NK-92 (cell line): ENCODE data around the gene AEN.

Source experiments
- DNase-seq: peaks from one replicate; lab custom pipeline; 2025; ENCODE audit not compliant: unreplicated experiment; lab: John Stamatoyannopoulos, UW

The AEN gene

GRCh38 chr15:88613074-88613944 is 7.8 kb upstream of the AEN start:
- no peak for DNase-seq

GRCh38 chr15:88615303-88616107 is 5.6 kb upstream of the AEN start:
- DNase-seq = no peak

GRCh38 chr15:88616240-88616639 is 4.9 kb upstream of the AEN start:
- DNase-seq = no peak

- no peak for DNase-seq
Observed at GRCh38 chr15:88617031-88617722, 4.0 kb upstream of the AEN start.

- no peak for DNase-seq
Observed at GRCh38 chr15:88617790-88618189, 3.4 kb upstream of the AEN start.

GRCh38 chr15:88618686-88619085 is 2.5 kb upstream of the AEN start:
- no peak for DNase-seq

GRCh38 chr15:88619796-88620195 is 1.3 kb upstream of the AEN start:
- DNase-seq = no peak

- no peak for DNase-seq
Observed at GRCh38 chr15:88621789-88622604, 857 bp downstream of the AEN start.

- no peak for DNase-seq
Observed at GRCh38 chr15:88622605-88622975, 1.4 kb downstream of the AEN start.

GRCh38 chr15:88623061-88623460 is 1.9 kb downstream of the AEN start:
- no peak for DNase-seq

GRCh38 chr15:88623632-88624031 is 2.5 kb downstream of the AEN start:
- no peak for DNase-seq

- DNase-seq = no peak
Observed at GRCh38 chr15:88624156-88624970, 3.2 kb downstream of the AEN start.

- no peak for DNase-seq
Observed at GRCh38 chr15:88624971-88625490, 3.9 kb downstream of the AEN start.

- no peak for DNase-seq
Observed at GRCh38 chr15:88625943-88626741, 5.0 kb downstream of the AEN start.

- DNase-seq = peak; percentile 19
Observed at GRCh38 chr15:88627463-88627862, 6.3 kb downstream of the AEN start.

GRCh38 chr15:88628018-88628654 is 7.0 kb downstream of the AEN start:
- no peak for DNase-seq

- no peak for DNase-seq
Observed at GRCh38 chr15:88629071-88629470, 7.9 kb downstream of the AEN start.

GRCh38 chr15:88630141-88630721 is 9.1 kb downstream of the AEN start:
- DNase-seq = no peak
